LHCN-M2 (cell line): ENCODE results near the gene MMP19. TPM values are rescaled to one million over a fixed set of nuclear protein-coding genes. Genes with fewer than 3 reads are reported as not detected.
"Not testable (repeated sequence)": the region's sequence is repeated elsewhere in the genome, so short reads cannot be mapped to it uniquely, and the experiment has no call there.

Experiments used
- DNase-seq: peaks from one replicate; pipeline ENCODE4 v3.0.0-alpha.2; 2012; ENCODE audit warnings: low read depth
- total RNA-seq: library from RNA; depleted of rRNA; stranded (reverse); fragments of >200 nt; gene quantifications from 2 replicates; pipeline ENCODE4 v1.2.3, GENCODE V29; 2014

Gene MMP19
- total RNA-seq, 1 experiment from 2014 or later, result 24.1 TPM

GRCh38 chr12:55843431-55843830 lies 695 bp upstream of the MMP19 start:
- no peak for DNase-seq

- no peak for DNase-seq
Measured at GRCh38 chr12:55840581-55841351, 2.0 kb downstream of the MMP19 start.

GRCh38 chr12:55839345-55840140 lies 3.2 kb downstream of the MMP19 start:
- no peak for DNase-seq

GRCh38 chr12:55838361-55838760 lies 4.4 kb downstream of the MMP19 start:
- no peak for DNase-seq

- not testable (repeated sequence) for DNase-seq
Measured at GRCh38 chr12:55834400-55834799, 8.3 kb downstream of the MMP19 start.

- no peak for DNase-seq
Measured at GRCh38 chr12:55833056-55833455, 9.7 kb downstream of the MMP19 start.

GRCh38 chr12:55831447-55831815 lies 11.3 kb downstream of the MMP19 start:
- peak; percentile 52 for DNase-seq

GRCh38 chr12:55830601-55831446 lies 11.9 kb downstream of the MMP19 start:
- peak; percentile 64 for DNase-seq

- no peak for DNase-seq
Measured at GRCh38 chr12:55829967-55830600, 12.7 kb downstream of the MMP19 start.

- no peak for DNase-seq
Measured at GRCh38 chr12:55828357-55828756, 14.4 kb downstream of the MMP19 start.

GRCh38 chr12:55827806-55828205 lies 14.9 kb downstream of the MMP19 start:
- no peak for DNase-seq

GRCh38 chr12:55824726-55825125 lies 18.0 kb downstream of the MMP19 start:
- DNase-seq, result no peak

- DNase-seq, result no peak
Measured at GRCh38 chr12:55823419-55823818, 19.3 kb downstream of the MMP19 start.

- DNase-seq, result no peak
Measured at GRCh38 chr12:55822228-55822627, 20.5 kb downstream of the MMP19 start.

GRCh38 chr12:55820679-55821078 lies 22.1 kb downstream of the MMP19 start:
- DNase-seq, result no peak

- DNase-seq, result no peak
Measured at GRCh38 chr12:55818886-55819285, 23.9 kb downstream of the MMP19 start.

- DNase-seq, result no peak
Measured at GRCh38 chr12:55818140-55818728, 24.5 kb downstream of the MMP19 start.

GRCh38 chr12:55817345-55818139 lies 25.2 kb downstream of the MMP19 start, which contains the start of the genes ORMDL2 and SARNP:
ORMDL2 (plus strand) TSS chr12:55818041; CDS start chr12:55819000, 959 bp downstream.
SARNP (minus strand) TSS chr12:55817724; CDS start chr12:55817701, 23 bp downstream.
- DNase-seq, result peak; percentile 100

GRCh38 chr12:55816881-55817344 lies 25.8 kb downstream of the MMP19 start:
- peak; percentile 19 for DNase-seq

- DNase-seq, result no peak
Measured at GRCh38 chr12:55815473-55815872, 27.3 kb downstream of the MMP19 start.
